ENCODE measurements around the gene PTK7. TPM values are rescaled to one million over a fixed set of nuclear protein-coding genes. Genes with fewer than 3 reads are reported as not detected.

The PTK7 gene
- total RNA-seq, 1 donor = 190 TPM

GRCh38 chr6:43202451-43202850 lies 126.3 kb downstream of the PTK7 start:
- DNase-seq (ENCODE audit: insufficient read length, low spot score, missing footprints) = peak; percentile 5
- H2AFZ ChIP-seq (ENCODE audit: low read length) = no peak overlapping the region
- no peaks in the 10 kb centered on the region for H3K27me3 ChIP-seq (ENCODE audit: insufficient read depth, low read length)
- H3K4me1 ChIP-seq (ENCODE audit: insufficient read depth, low read length) = no peaks in the 10 kb centered on the region
- H3K9me3 ChIP-seq (ENCODE audit: low read depth, low read length) = no peaks in the 10 kb centered on the region
- H3K4me3 ChIP-seq (ENCODE audit: insufficient read depth, low read length) = no peak overlapping the region
- TF ChIP-seq, protein P1, sequence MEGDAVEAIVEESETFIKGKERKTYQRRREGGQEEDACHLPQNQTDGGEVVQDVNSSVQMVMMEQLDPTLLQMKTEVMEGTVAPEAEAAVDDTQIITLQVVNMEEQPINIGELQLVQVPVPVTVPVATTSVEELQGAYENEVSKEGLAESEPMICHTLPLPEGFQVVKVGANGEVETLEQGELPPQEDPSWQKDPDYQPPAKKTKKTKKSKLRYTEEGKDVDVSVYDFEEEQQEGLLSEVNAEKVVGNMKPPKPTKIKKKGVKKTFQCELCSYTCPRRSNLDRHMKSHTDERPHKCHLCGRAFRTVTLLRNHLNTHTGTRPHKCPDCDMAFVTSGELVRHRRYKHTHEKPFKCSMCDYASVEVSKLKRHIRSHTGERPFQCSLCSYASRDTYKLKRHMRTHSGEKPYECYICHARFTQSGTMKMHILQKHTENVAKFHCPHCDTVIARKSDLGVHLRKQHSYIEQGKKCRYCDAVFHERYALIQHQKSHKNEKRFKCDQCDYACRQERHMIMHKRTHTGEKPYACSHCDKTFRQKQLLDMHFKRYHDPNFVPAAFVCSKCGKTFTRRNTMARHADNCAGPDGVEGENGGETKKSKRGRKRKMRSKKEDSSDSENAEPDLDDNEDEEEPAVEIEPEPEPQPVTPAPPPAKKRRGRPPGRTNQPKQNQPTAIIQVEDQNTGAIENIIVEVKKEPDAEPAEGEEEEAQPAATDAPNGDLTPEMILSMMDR (IDR thresholded peaks at IDR 0.05; ENCODE audit: extremely low read depth, low read depth, low read length) = no peak
- H3K4me2 ChIP-seq (ENCODE audit: insufficient read depth, low read length) = no peak overlapping the region
- peaks cover 28% of the 10 kb centered on the region for H3K36me3 ChIP-seq (ENCODE audit: insufficient read depth, low read length)
- no peak overlapping the region for H3K27ac ChIP-seq (ENCODE audit: low read depth, low read length)
- H3K79me2 ChIP-seq (ENCODE audit: insufficient read depth, low read length) = no peaks in the 10 kb centered on the region
- H4K20me1 ChIP-seq (ENCODE audit: insufficient read depth, low read length) = no peaks in the 10 kb centered on the region

- Histone ChIP-seq H4K20me1 (ENCODE audit: insufficient read depth, low read length) (no peaks in the 10 kb centered on the region), H3K36me3 (ENCODE audit: insufficient read depth, low read length) (peaks cover 25% of the 10 kb centered on the region), H2AFZ (ENCODE audit: low read length) (no peak overlapping the region), H3K79me2 (ENCODE audit: insufficient read depth, low read length) (no peaks in the 10 kb centered on the region), H3K9me3 (ENCODE audit: low read depth, low read length) (no peaks in the 10 kb centered on the region), H3K4me1 (ENCODE audit: insufficient read depth, low read length) (no peaks in the 10 kb centered on the region), H3K4me3 (ENCODE audit: insufficient read depth, low read length) (no peak overlapping the region), H3K27ac (ENCODE audit: low read depth, low read length) (no peak overlapping the region), H3K4me2 (ENCODE audit: insufficient read depth, low read length) (no peak overlapping the region), H3K27me3 (ENCODE audit: insufficient read depth, low read length) (no peaks in the 10 kb centered on the region)
- TF ChIP-seq, protein P1 (IDR thresholded peaks at IDR 0.05; ENCODE audit: extremely low read depth, low read depth, low read length) = no peak
- peak; percentile 34 for DNase-seq (ENCODE audit: insufficient read length, low spot score, missing footprints)
Observed at GRCh38 chr6:43203029-43203717, 127.1 kb downstream of the PTK7 start.

GRCh38 chr6:43203718-43204095 lies 127.6 kb downstream of the PTK7 start:
- H2AFZ ChIP-seq (ENCODE audit: low read length) = no peak overlapping the region
- no peak overlapping the region for H3K4me3 ChIP-seq (ENCODE audit: insufficient read depth, low read length)
- no peak for DNase-seq (ENCODE audit: insufficient read length, low spot score, missing footprints)
- no peaks in the 10 kb centered on the region for H4K20me1 ChIP-seq (ENCODE audit: insufficient read depth, low read length)
- no peak overlapping the region for H3K4me2 ChIP-seq (ENCODE audit: insufficient read depth, low read length)
- no peaks in the 10 kb centered on the region for H3K9me3 ChIP-seq (ENCODE audit: low read depth, low read length)
- H3K36me3 ChIP-seq (ENCODE audit: insufficient read depth, low read length) = peaks cover 24% of the 10 kb centered on the region
- no peak overlapping the region for H3K27ac ChIP-seq (ENCODE audit: low read depth, low read length)
- no peaks in the 10 kb centered on the region for H3K27me3 ChIP-seq (ENCODE audit: insufficient read depth, low read length)
- H3K79me2 ChIP-seq (ENCODE audit: insufficient read depth, low read length) = no peaks in the 10 kb centered on the region
- H3K4me1 ChIP-seq (ENCODE audit: insufficient read depth, low read length) = no peaks in the 10 kb centered on the region
- TF ChIP-seq, protein P1 (IDR thresholded peaks at IDR 0.05; ENCODE audit: extremely low read depth, low read depth, low read length) = no peak

- Histone ChIP-seq H3K27me3 (ENCODE audit: insufficient read depth, low read length) (no peaks in the 10 kb centered on the region), H3K4me2 (ENCODE audit: insufficient read depth, low read length) (no peak overlapping the region), H3K79me2 (ENCODE audit: insufficient read depth, low read length) (no peaks in the 10 kb centered on the region), H3K27ac (ENCODE audit: low read depth, low read length) (no peak overlapping the region), H3K9me3 (ENCODE audit: low read depth, low read length) (no peaks in the 10 kb centered on the region), H2AFZ (ENCODE audit: low read length) (no peak overlapping the region), H3K4me1 (ENCODE audit: insufficient read depth, low read length) (no peaks in the 10 kb centered on the region), H3K36me3 (ENCODE audit: insufficient read depth, low read length) (peaks cover 26% of the 10 kb centered on the region), H4K20me1 (ENCODE audit: insufficient read depth, low read length) (no peaks in the 10 kb centered on the region), H3K4me3 (ENCODE audit: insufficient read depth, low read length) (no peak overlapping the region)
- TF ChIP-seq, protein P1 (IDR thresholded peaks at IDR 0.05; ENCODE audit: extremely low read depth, low read depth, low read length) = no peak
- no peak for DNase-seq (ENCODE audit: insufficient read length, low spot score, missing footprints)
Observed at GRCh38 chr6:43204271-43205105, 128.4 kb downstream of the PTK7 start.

All from osteoblast (primary cell).